ENCODE data around the gene THAP7.
A peak's percentile ranks its signal among the peaks of the same experiment; 100 is the strongest.

Gene THAP7

GRCh38 chr22:21030621-21031544, 29.0 kb upstream of the THAP7 start:
- no peak for DNase-seq (ENCODE audit: low read depth)

- DNase-seq (ENCODE audit: low read depth): no peak
Observed at GRCh38 chr22:21030032-21030431, 28.1 kb upstream of the THAP7 start.

DNA sequence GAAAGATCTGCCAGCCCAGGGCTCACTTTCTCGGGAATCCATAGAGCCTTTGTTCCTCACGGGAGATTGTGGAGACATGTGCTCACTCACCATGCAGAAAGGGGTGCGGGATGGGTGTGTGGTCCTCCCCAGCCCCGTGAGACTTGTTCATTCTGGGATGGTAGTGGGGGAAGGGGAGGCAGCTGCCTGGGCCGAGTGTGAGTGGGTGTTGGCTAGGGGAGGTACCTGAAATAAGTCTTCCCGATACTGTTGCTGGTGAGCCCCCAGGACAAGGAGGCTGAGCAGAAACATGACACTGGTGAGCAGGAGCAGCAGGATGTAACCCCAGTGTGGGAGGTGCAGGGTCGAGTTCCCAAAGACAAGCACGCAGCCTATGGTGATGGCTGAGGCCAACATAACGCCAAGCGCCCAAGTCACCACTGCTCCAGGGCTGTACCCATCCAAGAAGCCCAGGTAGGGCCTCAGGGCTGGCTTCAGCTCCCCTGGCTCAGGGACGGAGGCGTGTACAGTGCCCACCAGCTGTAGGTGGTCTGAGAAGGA, 27.6 kb upstream of the THAP7 start:
- DNase-seq (ENCODE audit: low read depth): no peak

GRCh38 chr22:21028277-21029251, 26.6 kb upstream of the THAP7 start:
- no peak for DNase-seq (ENCODE audit: low read depth)

GRCh38 chr22:21026783-21027692, 25.1 kb upstream of the THAP7 start:
- DNase-seq (ENCODE audit: low read depth): no peak

GRCh38 chr22:21025763-21026755, 24.1 kb upstream of the THAP7 start:
- DNase-seq (ENCODE audit: low read depth): no peak

- DNase-seq (ENCODE audit: low read depth): no peak
Observed at GRCh38 chr22:21025266-21025665, 23.3 kb upstream of the THAP7 start.

DNA sequence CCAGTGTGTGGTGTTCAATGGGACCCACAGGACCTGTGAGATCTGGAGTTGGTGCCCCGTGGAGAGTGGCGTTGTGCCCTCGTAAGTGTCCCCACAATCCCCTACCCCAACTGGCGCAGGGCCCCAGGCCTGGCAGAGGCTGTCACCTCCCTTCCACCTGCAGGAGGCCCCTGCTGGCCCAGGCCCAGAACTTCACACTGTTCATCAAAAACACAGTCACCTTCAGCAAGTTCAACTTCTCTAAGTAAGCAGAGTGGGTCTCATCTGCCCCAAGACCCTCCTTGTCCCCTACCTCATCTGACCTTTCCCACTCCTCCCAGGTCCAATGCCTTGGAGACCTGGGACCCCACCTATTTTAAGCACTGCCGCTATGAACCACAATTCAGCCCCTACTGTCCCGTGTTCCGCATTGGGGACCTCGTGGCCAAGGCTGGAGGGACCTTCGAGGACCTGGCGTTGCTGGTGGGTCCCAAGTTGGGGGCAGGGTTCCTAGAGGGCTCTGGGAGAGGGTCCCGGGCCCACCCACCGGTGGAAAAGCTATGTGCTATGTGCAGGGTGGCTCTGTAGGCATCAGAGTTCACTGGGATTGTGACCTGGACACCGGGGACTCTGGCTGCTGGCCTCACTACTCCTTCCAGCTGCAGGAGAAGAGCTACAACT, 21.2 kb upstream of the THAP7 start:
- no peak for DNase-seq (ENCODE audit: low read depth)

DNA sequence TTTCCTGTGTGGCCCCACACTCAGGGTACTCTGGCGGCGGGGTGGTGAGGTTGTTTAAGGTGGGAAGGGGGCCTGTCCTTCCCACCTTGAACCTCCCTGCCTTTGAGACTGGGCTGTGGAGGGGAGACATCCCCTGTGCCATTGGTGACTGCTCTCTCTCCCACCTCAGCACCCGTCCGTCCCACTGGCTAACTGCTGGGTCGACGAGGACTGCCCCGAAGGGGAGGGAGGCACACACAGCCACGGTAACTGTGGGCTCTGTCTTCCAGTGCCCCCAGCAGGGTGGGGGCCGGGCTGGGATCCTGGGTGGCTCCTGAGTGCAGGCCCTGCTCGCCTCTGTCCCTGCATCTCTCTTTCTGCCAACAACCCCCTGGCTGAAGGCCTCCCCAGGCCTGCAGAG, 20.6 kb upstream of the THAP7 start:
- DNase-seq (ENCODE audit: low read depth): no peak

GRCh38 chr22:21020802-21021429, 19.0 kb upstream of the THAP7 start:
- DNase-seq (ENCODE audit: low read depth): no peak

GRCh38 chr22:21018314-21018713, 16.4 kb upstream of the THAP7 start:
- DNase-seq (ENCODE audit: low read depth): no peak

- DNase-seq (ENCODE audit: low read depth): no peak
Observed at GRCh38 chr22:21016644-21017420, 14.9 kb upstream of the THAP7 start.

DNA sequence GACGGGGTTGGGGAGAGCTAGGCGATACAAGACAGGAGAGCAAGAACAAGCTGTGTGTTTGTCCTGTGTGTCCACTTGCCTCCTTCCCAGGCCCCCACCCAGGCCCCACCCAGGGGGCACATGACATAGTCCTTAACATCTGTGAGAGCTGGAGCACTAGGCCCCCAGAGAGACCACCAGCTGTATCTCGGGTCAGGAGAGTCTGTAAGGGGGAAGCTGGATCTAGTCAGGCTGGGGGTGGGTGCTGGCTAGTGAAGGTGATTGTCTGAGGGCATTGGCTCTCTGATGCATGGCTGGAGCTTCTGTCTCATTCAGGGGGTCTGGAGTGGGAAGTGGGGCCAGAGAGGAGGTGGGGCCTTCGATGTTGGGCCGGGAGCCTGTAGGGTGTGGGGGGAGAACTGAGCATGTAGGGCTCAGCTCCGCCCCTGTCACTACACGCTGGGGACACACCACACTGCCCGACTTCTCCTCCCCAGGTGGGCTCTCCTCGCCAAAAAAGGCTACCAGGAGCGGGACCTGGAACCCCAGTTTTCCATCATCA, 13.6 kb upstream of the THAP7 start:
- DNase-seq (ENCODE audit: low read depth): no peak

DNA sequence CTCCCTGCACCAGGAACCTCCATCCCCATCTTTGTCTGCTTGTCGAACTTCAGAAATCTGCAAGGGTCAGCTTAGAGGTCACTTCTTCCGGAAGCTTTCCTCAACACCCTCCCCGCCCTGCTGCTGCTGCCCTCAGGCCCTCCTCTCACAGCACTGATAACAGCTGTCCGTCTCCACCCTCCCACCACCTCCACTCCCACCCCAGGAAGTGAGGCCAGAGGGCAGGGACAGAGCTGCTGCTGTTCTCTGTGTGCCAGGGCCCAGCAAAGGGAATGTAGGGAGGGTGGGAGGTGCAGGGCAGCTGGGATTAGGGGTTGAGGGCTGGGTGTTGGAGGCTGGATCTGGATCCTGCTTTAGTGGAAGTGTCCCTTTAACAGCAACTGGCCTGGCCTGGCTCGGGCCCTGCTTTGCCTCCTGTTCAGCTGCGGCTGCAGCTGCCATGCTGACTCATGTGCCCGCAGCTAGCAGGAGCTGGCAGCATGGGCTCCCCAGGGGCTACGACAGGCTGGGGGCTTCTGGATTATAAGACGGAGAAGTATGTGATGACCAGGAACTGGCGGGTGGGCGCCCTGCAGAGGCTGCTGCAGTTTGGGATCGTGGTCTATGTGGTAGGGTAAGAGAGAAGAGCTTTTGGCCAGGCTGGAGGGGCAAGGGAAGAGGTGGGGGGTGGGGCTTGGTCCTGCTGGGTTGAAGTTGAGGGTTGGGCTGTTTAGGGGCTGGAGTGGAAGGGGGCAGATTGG, 13.0 kb upstream of the THAP7 start, which contains the start of gene P2RX6:
Gene P2RX6, plus strand, starts transcription at position 440 of the 740 bp plus-strand sequence. Its CDS starts 10 bp downstream, at position 450.
- DNase-seq (ENCODE audit: low read depth): no peak

DNA sequence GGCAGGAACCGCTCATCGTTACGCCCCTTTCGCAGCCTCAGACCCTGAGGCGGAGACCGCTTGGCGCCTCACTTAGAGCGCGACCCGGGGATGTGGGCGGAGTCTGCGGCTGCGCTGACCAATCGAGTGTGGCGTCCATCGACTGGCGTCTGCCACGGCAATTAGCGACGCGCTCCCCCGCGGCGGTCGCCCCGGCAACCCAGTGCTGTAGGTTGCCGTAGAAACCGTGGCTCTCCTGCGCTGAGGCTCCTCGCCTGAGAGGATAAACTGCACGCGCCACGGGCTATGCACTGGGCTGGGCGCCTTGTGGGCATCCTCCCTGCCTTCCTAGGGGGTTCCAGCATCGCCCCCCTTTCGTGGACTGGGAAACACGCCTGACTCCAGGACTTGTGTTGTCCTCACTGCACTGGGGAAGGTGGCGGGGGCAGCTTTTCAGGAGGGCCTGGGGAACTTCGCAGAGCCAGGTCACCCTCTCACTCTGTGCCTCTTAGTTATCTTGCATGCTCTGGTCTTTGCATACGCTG, 12.3 kb upstream of the THAP7 start:
- DNase-seq (ENCODE audit: low read depth): peak; percentile 80

DNA sequence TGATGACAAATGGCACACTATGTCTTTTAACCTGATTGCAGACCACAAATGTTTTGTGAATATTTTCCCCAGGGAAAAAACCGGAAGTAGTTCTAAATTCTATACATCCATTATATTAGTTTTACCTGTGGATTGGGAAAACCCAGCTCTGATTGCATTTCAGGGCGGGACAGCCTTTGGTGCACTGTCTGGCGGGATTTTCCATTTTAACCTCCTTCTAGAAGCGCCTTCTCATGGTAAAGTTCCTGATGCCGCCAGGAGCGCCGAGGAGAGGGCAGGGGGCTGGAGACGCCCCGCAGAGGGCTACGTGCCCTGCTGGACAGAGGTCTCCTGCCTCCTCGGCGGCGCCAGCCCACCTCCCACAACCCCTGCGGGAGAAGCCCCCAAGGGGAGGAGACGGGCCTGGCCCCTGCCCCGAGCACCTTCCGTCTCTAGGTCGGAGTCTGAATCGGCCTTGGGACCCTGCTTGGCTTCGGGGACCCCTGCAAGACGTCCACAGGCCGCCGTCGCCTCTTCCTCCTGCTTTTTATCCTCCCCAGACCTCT, 11.8 kb upstream of the THAP7 start:
- no peak for DNase-seq (ENCODE audit: low read depth)

Measured in activated T-helper 9 cell treated with anti-CD3 and anti-CD28 coated beads, Interleukin-2, amount 50 U/mL, for 16 hours (primary cell).